Colonic mucosa (tissue), 4 donors: Measurements from ENCODE around the gene TP53I3. TPM values are rescaled to one million over a fixed set of nuclear protein-coding genes. Genes with fewer than 3 reads are reported as not detected.

Experiments used
- DNase-seq: peaks from one replicate; pipeline ENCODE4 v3.0.0-alpha.2; 2020
- H3K27ac ChIP-seq: fragments of 200-600 bp; one replicate; pipeline ENCODE4 v1.8.0; 2021
- H3K27me3 ChIP-seq: fragments of 200-600 bp; one replicate; pipeline ENCODE4 v1.8.0; 2021
- H3K36me3 ChIP-seq: fragments of 200-600 bp; one replicate; pipeline ENCODE4 v1.8.0; 2021
- H3K4me1 ChIP-seq: fragments of 200-600 bp; one replicate; pipeline ENCODE4 v1.8.0; 2021; ENCODE audit warnings: mild to moderate bottlenecking
- H3K4me3 ChIP-seq: fragments of 200-600 bp; one replicate; pipeline ENCODE4 v1.8.0; 2021
- H3K9ac ChIP-seq, 2 donors: one replicate each; pipeline ENCODE4 v1.7.0; 2013; ENCODE audit warnings: control low read depth in 2 of 2, low read depth in 2 of 2, low read length in 2 of 2
- H3K9me3 ChIP-seq: fragments of 200-600 bp; one replicate; pipeline ENCODE4 v1.8.0; 2021
- CTCF ChIP-seq: fragments of 200-600 bp; IDR thresholded peaks from one replicate; pipeline ENCODE4 v1.8.0; 2022; ENCODE audit warnings: antibody characterized with exemption, mild to moderate bottlenecking
- intact Hi-C: fragments of 100-400 bp; cut with DNase I; formaldehyde crosslinking; loops from one replicate; pipeline ENCODE4 v1.14.1; 2022
- total RNA-seq, 2 donors: library from RNA; stranded (reverse); fragmentation: NEBNext Ultra II Directional in 1 of 2; extraction: Animal tissue kit (Norgen Biotek cat#: 25700) in 1 of 2; gene quantifications; one replicate each; pipeline ENCODE4 v1.2.1, GENCODE V29; 2021
- donor health status: healthy.
- donor health status: DM: no; HTN: no; CAD: no.
- donor health status: DM: no; HTN: no; CAD: no.

Gene TP53I3
- total RNA-seq, 2 donors from 2014 or later, result 58.8 to 67.5 TPM

GRCh38 chr2:24050041-24050979, 34.3 kb downstream of the TP53I3 start:
- Histone ChIP-seq H3K9ac (peak overlapping the region; percentile 55 to 68), H3K27ac (peak overlapping the region; percentile 39), H3K4me1 (peaks cover 11% of the 10 kb centered on the region), H3K27me3 (no peaks in the 10 kb centered on the region), H3K9me3 (no peaks in the 10 kb centered on the region), H3K36me3 (no peaks in the 10 kb centered on the region), H3K4me3 (peak overlapping the region; percentile 55)
- no peak for TF ChIP-seq CTCF
- intact Hi-C loops, result no loop called here
- peak; percentile 28 for DNase-seq

- peak within 1 kb of the TSS; percentile 55 for H3K4me3 ChIP-seq
- no peaks in the 10 kb centered on the region for H3K9me3 ChIP-seq
- intact Hi-C loops, result no loop called here
- peak within 1 kb of the TSS; percentile 39 for H3K27ac ChIP-seq
- H3K4me1 ChIP-seq, result peaks cover 11% of the 10 kb centered on the region
- H3K27me3 ChIP-seq, result no peaks in the 10 kb centered on the region
- no peak for TF ChIP-seq CTCF
- H3K9ac ChIP-seq, result peak within 1 kb of the TSS; percentile 55 to 68
- H3K36me3 ChIP-seq, result no peaks in the 10 kb centered on the region
- peak; percentile 83 for DNase-seq
Observed at GRCh38 chr2:24049485-24050021, 35.1 kb downstream of the TP53I3 start, which contains the start of gene FKBP1B. FKBP1B (plus strand) TSS chr2:24049741; CDS start chr2:24049850, 109 bp downstream.

- H3K36me3 ChIP-seq, result no peaks in the 10 kb centered on the region
- no peak overlapping the region for H3K9ac ChIP-seq
- peaks cover 11% of the 10 kb centered on the region for H3K4me1 ChIP-seq
- H3K4me3 ChIP-seq, result peak overlapping the region; percentile 55
- DNase-seq, result no peak
- intact Hi-C loops, result no loop called here
- no peaks in the 10 kb centered on the region for H3K9me3 ChIP-seq
- no peak overlapping the region for H3K27ac ChIP-seq
- TF ChIP-seq CTCF, result no peak
- no peaks in the 10 kb centered on the region for H3K27me3 ChIP-seq
Observed at GRCh38 chr2:24048769-24049484, 35.7 kb downstream of the TP53I3 start.

- H3K27ac ChIP-seq, result no peak overlapping the region
- H3K9me3 ChIP-seq, result no peaks in the 10 kb centered on the region
- H3K4me1 ChIP-seq, result peaks cover 11% of the 10 kb centered on the region
- no peak overlapping the region for H3K4me3 ChIP-seq
- intact Hi-C loops, result no loop called here
- TF ChIP-seq CTCF, result no peak
- no peaks in the 10 kb centered on the region for H3K27me3 ChIP-seq
- no peak for DNase-seq
- H3K9ac ChIP-seq, result peak overlapping the region in 1 of 2 donors; percentile 77
- H3K36me3 ChIP-seq, result no peaks in the 10 kb centered on the region
Observed at GRCh38 chr2:24047703-24048033, 37.0 kb downstream of the TP53I3 start.

GRCh38 chr2:24046930-24047702, 37.5 kb downstream of the TP53I3 start, which contains the start of gene WDCP:
WDCP (minus strand) TSS chr2:24047391; CDS start chr2:24039494, 7,897 bp downstream.
- peak; percentile 97 for DNase-seq
- TF ChIP-seq CTCF, result no peak
- Histone ChIP-seq H3K27ac (peak within 1 kb of the TSS; percentile 44), H3K27me3 (no peaks in the 10 kb centered on the region), H3K9ac (peak within 1 kb of the TSS; percentile 67 to 77), H3K9me3 (no peaks in the 10 kb centered on the region), H3K36me3 (no peaks in the 10 kb centered on the region), H3K4me3 (peak within 1 kb of the TSS; percentile 54), H3K4me1 (peaks cover 11% of the 10 kb centered on the region)
- intact Hi-C loops, result no loop called here
